Kidney (tissue), 14 donors: ENCODE measurements around the gene NFKBIA. TPM values are rescaled to one million over a fixed set of nuclear protein-coding genes. Genes with fewer than 3 reads are reported as not detected.
"Not testable (repeated sequence)": the region's sequence is repeated elsewhere in the genome, so short reads cannot be mapped to it uniquely, and the experiment has no call there.

ENCODE experiments used
- DNase-seq, 5 donors: peaks; one replicate each; pipeline ENCODE4 v3.0.0-alpha.2; 2013 to 2020
- FAIRE-seq: peaks from 2 replicates; lab custom pipeline; 2012; peaks lifted over from hg19 to GRCh38; lab: Jason Lieb, UNC
- H3K27ac ChIP-seq, 2 donors: one replicate each; pipeline ENCODE4 v1.7.0; 2013; ENCODE audit warnings: low read depth in 2 of 2, low read length in 2 of 2, inconsistent platforms in 1 of 2
- H3K27me3 ChIP-seq: one replicate; pipeline ENCODE4 v1.7.1; 2013; ENCODE audit warnings: low read length, inconsistent platforms; ENCODE audit not compliant: control insufficient read depth, insufficient read depth
- H3K36me3 ChIP-seq, 3 donors: one replicate each; pipeline versions ENCODE4 v1.7.0 to v1.7.1; 2013; ENCODE audit warnings: low read length in 3 of 3, control low read depth in 1 of 3, inconsistent platforms in 1 of 3; ENCODE audit not compliant: insufficient read depth in 3 of 3, control insufficient read depth in 2 of 3
- H3K4me1 ChIP-seq, 3 donors: one replicate each; pipeline versions ENCODE4 v1.7.0 to v1.7.1; 2013; ENCODE audit warnings: low read length in 3 of 3, inconsistent platforms in 1 of 3, low read depth in 1 of 3; ENCODE audit not compliant: control insufficient read depth in 2 of 3, insufficient read depth in 2 of 3
- H3K4me3 ChIP-seq, 3 donors: one replicate each; pipeline versions ENCODE4 v1.7.0 to v1.8.1; 2013; ENCODE audit warnings: low read length in 3 of 3, control low read depth in 1 of 3, inconsistent platforms in 1 of 3
- H3K9ac ChIP-seq, 3 donors: one replicate each; pipeline versions ENCODE4 v1.7.0 to v1.7.1; 2013; ENCODE audit warnings: low read length in 3 of 3, control low read depth in 1 of 3, inconsistent platforms in 1 of 3
- H3K9me3 ChIP-seq, 3 donors: one replicate each; pipeline versions ENCODE4 v1.7.0 to v1.7.1; 2013; ENCODE audit warnings: low read length in 3 of 3, control low read depth in 1 of 3, inconsistent platforms in 1 of 3; ENCODE audit not compliant: control insufficient read depth in 2 of 3, insufficient read depth in 1 of 3
- CTCF ChIP-seq: IDR thresholded peaks from 3 replicates; pipeline ENCODE4 v1.5.1; 2012; ENCODE audit warnings: mild to moderate bottlenecking, moderate library complexity, borderline replicate concordance; ENCODE audit not compliant: insufficient read depth; ENCODE audit errors: extremely low read depth
- intact Hi-C: fragments of 100-400 bp; cut with DNase I; formaldehyde crosslinking; loops from one replicate; pipeline ENCODE4 v1.11.1; 2022
- polyA plus RNA-seq: library from polyadenylated mRNA; stranded (reverse); fragments of 350-450 nt; fragmentation: Illumina TruSeq; extraction: RNeasy Lipid Tissue Mini Kit (QIAGEN cat#74804); gene quantifications from one replicate; pipeline ENCODE4 v1.2.3, GENCODE V29; 2014; ENCODE audit warnings: low read depth, low replicate concordance; ENCODE audit not compliant: insufficient read depth
- total RNA-seq: library from RNA; stranded (reverse); fragmentation: NEBNext Ultra II Directional; extraction: Animal tissue kit (Norgen Biotek cat#: 25700); gene quantifications from one replicate; pipeline ENCODE4 v1.2.1, GENCODE V29; 2021
- donor health status: control.
- donor health status: control.
- donor health status: control.
- donor health status: control.
- donor health status: control.
- donor health status: DM: yes; HTN: yes; CAD: no.
- donor health status: Normal renal cell carcinoma (clear cell type).

The NFKBIA gene
- total and polyA plus RNA-seq, 2 donors from 2014 or later = 131 to 171 TPM

- no peak for TF ChIP-seq CTCF
- H3K9me3 ChIP-seq = no peaks in the 10 kb centered on the region
- H3K4me3 ChIP-seq = no peak overlapping the region
- H3K4me1 ChIP-seq = peaks cover 0 to 12% (median 9%) of the 10 kb centered on the region in 3 donors
- H3K9ac ChIP-seq = no peak overlapping the region
- intact Hi-C loops = no loop called here
- no peaks in the 10 kb centered on the region for H3K36me3 ChIP-seq
- FAIRE-seq = no peak
- no peak overlapping the region for H3K27ac ChIP-seq
- no peaks in the 10 kb centered on the region for H3K27me3 ChIP-seq
- peak in 1 of 5 donors; percentile 4 for DNase-seq
These were observed 43.4 kb downstream of the NFKBIA start for GRCh38 chr14:35361141-35361480.

- H3K27me3 ChIP-seq, H3K4me1 ChIP-seq, intact Hi-C loops, H3K36me3 ChIP-seq, H3K9me3 ChIP-seq, H3K9ac ChIP-seq, FAIRE-seq, H3K27ac ChIP-seq, H3K4me3 ChIP-seq: not testable (repeated sequence)
- DNase-seq = peak in 1 of 5 donors; percentile 2
These were observed 44.9 kb downstream of the NFKBIA start for GRCh38 chr14:35359655-35360054.

- intact Hi-C loops = no loop called here
These were observed 48.3 kb downstream of the NFKBIA start for GRCh38 chr14:35355981-35356841.

GRCh38 chr14:35355235-35355634 is 49.3 kb downstream of the NFKBIA start:
- H3K9me3 ChIP-seq, H3K4me1 ChIP-seq, H3K9ac ChIP-seq, H3K27me3 ChIP-seq, H3K4me3 ChIP-seq, H3K27ac ChIP-seq, FAIRE-seq, intact Hi-C loops, H3K36me3 ChIP-seq: not testable (repeated sequence)
- peak in 1 of 5 donors; percentile 21 for DNase-seq

More at GRCh38 chr14:35355981-35356841, 48.3 kb downstream of the NFKBIA start:
- Histone ChIP-seq H3K9me3 (no peaks in the 10 kb centered on the region), H3K4me3 (no peak overlapping the region), H3K36me3 (no peaks in the 10 kb centered on the region), H3K27ac (no peak overlapping the region), H3K27me3 (no peaks in the 10 kb centered on the region), H3K9ac (no peak overlapping the region), H3K4me1 (peaks cover 2 to 8% (median 6%) of the 10 kb centered on the region in 3 donors)
- peak in 1 of 5 donors; percentile 16 for DNase-seq
- no peak for TF ChIP-seq CTCF
- FAIRE-seq = no peak
